ENCODE data around the gene ACP4.

The ACP4 gene

GRCh38 chr19:50772476-50772875 lies 17.7 kb upstream of the ACP4 start:
- TF ChIP-seq ZBTB7A (IDR thresholded peaks at IDR 0.05; ENCODE audit: low read depth) (no peak), TEAD4 (IDR thresholded peaks at IDR 0.05) (no peak), EP300 (IDR thresholded peaks at IDR 0.05; ENCODE audit: borderline replicate concordance) (no peak), USF1 (IDR thresholded peaks at IDR 0.05) (peak; percentile 87)
- TF ChIP-seq, protein P1, sequence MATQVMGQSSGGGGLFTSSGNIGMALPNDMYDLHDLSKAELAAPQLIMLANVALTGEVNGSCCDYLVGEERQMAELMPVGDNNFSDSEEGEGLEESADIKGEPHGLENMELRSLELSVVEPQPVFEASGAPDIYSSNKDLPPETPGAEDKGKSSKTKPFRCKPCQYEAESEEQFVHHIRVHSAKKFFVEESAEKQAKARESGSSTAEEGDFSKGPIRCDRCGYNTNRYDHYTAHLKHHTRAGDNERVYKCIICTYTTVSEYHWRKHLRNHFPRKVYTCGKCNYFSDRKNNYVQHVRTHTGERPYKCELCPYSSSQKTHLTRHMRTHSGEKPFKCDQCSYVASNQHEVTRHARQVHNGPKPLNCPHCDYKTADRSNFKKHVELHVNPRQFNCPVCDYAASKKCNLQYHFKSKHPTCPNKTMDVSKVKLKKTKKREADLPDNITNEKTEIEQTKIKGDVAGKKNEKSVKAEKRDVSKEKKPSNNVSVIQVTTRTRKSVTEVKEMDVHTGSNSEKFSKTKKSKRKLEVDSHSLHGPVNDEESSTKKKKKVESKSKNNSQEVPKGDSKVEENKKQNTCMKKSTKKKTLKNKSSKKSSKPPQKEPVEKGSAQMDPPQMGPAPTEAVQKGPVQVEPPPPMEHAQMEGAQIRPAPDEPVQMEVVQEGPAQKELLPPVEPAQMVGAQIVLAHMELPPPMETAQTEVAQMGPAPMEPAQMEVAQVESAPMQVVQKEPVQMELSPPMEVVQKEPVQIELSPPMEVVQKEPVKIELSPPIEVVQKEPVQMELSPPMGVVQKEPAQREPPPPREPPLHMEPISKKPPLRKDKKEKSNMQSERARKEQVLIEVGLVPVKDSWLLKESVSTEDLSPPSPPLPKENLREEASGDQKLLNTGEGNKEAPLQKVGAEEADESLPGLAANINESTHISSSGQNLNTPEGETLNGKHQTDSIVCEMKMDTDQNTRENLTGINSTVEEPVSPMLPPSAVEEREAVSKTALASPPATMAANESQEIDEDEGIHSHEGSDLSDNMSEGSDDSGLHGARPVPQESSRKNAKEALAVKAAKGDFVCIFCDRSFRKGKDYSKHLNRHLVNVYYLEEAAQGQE (IDR thresholded peaks at IDR 0.05; ENCODE audit: low read depth), result no peak

DNA sequence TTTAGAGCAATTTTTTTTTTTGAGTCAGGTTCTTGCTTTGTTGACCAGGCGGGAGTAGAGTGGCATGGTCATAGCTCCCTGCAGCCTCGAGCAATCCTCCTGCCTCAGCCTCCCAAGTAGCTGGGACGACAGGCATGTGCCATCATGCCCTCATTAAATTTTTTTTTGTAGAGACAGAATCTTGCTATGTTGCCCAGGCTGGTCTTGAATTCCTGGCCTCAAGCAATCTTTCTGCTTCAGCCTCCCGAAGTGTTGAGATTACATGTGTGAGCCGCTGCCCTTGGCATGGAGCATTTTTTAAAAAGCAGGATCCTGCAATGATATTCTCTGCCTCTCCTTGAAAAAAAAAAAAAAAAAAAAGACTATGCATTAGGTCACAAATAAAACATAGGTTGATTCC lies 14.1 kb upstream of the ACP4 start:
- TF ChIP-seq TAF1 (IDR thresholded peaks at IDR 0.05; ENCODE audit: low read depth) (no peak), EGR1 (IDR thresholded peaks at IDR 0.05) (no peak), MAX (IDR thresholded peaks at IDR 0.05) (no peak), TEAD4 (IDR thresholded peaks at IDR 0.05) (no peak), TCF12 (IDR thresholded peaks at IDR 0.05; ENCODE audit: low read depth) (no peak), YY1 (IDR thresholded peaks at IDR 0.05; ENCODE audit: low read depth) (no peak), CREB1 (IDR thresholded peaks at IDR 0.05; ENCODE audit: low read depth) (no peak), NFIC (IDR thresholded peaks at IDR 0.05) (no peak), ZBTB7A (IDR thresholded peaks at IDR 0.05; ENCODE audit: low read depth) (no peak), FOXM1 (IDR thresholded peaks at IDR 0.05; ENCODE audit: borderline replicate concordance, low read depth) (no peak), EP300 (IDR thresholded peaks at IDR 0.05; ENCODE audit: borderline replicate concordance) (no peak), RAD21 (IDR thresholded peaks at IDR 0.05; ENCODE audit: low read depth) (no peak), CEBPB (IDR thresholded peaks at IDR 0.05) (no peak), USF1 (IDR thresholded peaks at IDR 0.05) (no peak)
- TF ChIP-seq, protein P1 (IDR thresholded peaks at IDR 0.05; ENCODE audit: low read depth), result no peak

DNA sequence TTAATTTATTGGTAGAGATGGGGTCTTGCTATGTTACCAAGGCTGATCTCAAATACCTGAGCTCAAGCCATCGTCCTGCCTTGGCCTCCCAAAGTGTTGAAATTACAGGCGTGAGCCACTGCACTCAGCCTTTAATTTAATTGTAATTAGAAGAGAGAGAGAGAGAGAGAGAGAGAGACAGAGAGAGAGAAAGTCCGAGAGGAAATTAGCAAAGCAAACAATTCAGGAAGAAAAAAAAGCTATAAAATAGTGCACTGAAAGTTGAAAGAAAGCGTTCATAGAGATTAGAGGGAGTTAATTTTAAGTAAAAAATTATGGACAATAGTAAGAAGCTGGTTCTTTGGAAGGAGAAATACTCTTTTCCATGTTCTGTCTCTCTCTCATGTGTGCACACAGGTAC lies 13.0 kb upstream of the ACP4 start:
- TF ChIP-seq EP300 (IDR thresholded peaks at IDR 0.05; ENCODE audit: borderline replicate concordance) (no peak), FOXM1 (IDR thresholded peaks at IDR 0.05; ENCODE audit: borderline replicate concordance, low read depth) (no peak), NFIC (IDR thresholded peaks at IDR 0.05) (no peak), TCF12 (IDR thresholded peaks at IDR 0.05; ENCODE audit: low read depth) (no peak), EGR1 (IDR thresholded peaks at IDR 0.05) (no peak), TEAD4 (IDR thresholded peaks at IDR 0.05) (no peak), RAD21 (IDR thresholded peaks at IDR 0.05; ENCODE audit: low read depth) (no peak), YY1 (IDR thresholded peaks at IDR 0.05; ENCODE audit: low read depth) (no peak), MAX (IDR thresholded peaks at IDR 0.05) (no peak), ZBTB7A (IDR thresholded peaks at IDR 0.05; ENCODE audit: low read depth) (no peak), TAF1 (IDR thresholded peaks at IDR 0.05; ENCODE audit: low read depth) (no peak), CEBPB (IDR thresholded peaks at IDR 0.05) (no peak), CREB1 (IDR thresholded peaks at IDR 0.05; ENCODE audit: low read depth) (no peak), USF1 (IDR thresholded peaks at IDR 0.05) (no peak)
- TF ChIP-seq, protein P1 (IDR thresholded peaks at IDR 0.05; ENCODE audit: low read depth), result no peak

GRCh38 chr19:50777830-50778303 lies 12.3 kb upstream of the ACP4 start:
- TF ChIP-seq NFIC (IDR thresholded peaks at IDR 0.05), result no peak
- no peak for TF ChIP-seq TAF1 (IDR thresholded peaks at IDR 0.05; ENCODE audit: low read depth)
